HCT116 (cell line): ENCODE data around the gene CD93. TPM values are rescaled to one million over a fixed set of nuclear protein-coding genes. Genes with fewer than 3 reads are reported as not detected.

Source experiments
- ATAC-seq: fragments of 200-7000 bp; cut with Tn5 transposase; 2 replicates; pipeline ENCODE4 v1.9.1; 2020; ENCODE audit warnings: mild to moderate bottlenecking, moderate library complexity
- BruUV-seq: library from RNA; stranded (reverse); fragments of 400-500 nt; replicated peaks from 2 replicates; lab custom pipeline; 2021; lab: Mats Ljungman, UMichigan
- CTCF ChIA-PET: fragments of 300-600 bp; sonication (Branson Sonifier 250); formaldehyde crosslinking; loops from one replicate; lab custom pipeline; 2021; ENCODE audit warnings: antibody characterized with exemption; lab: Charles Lee
- POLR2A ChIA-PET: fragments of 300-600, 350-600 bp; sonication (Branson Sonifier 250); formaldehyde crosslinking; loops from one replicate; lab custom pipeline; 2021; ENCODE audit warnings: antibody characterized with exemption; lab: Charles Lee
- RAD21 ChIA-PET, 2 experiments: fragments of 300-600 bp; sonication (Branson Sonifier 250); formaldehyde crosslinking; loops; one replicate each; lab custom pipeline; 2023; ENCODE audit warnings: low total read pairs in 2 of 2; ENCODE audit not compliant: uncharacterized antibody in 2 of 2, unreplicated experiment in 2 of 2, low non-redundant PET in 1 of 2; lab: Charles Lee
- DNase-seq: peaks from one replicate; pipeline ENCODE4 v3.0.0-alpha.2; 2010; ENCODE audit warnings: low read depth, low spot score
- H2AFZ ChIP-seq: fragments of 200-600 bp; shearing (Covaris generic), sonication (generic); 2 replicates; pipeline ENCODE4 v1.6.1; 2017; ENCODE audit warnings: low read depth, mixed run types, mixed read lengths, antibody characterized with exemption, low read length; ENCODE audit not compliant: poor library complexity, severe bottlenecking
- H3K27ac ChIP-seq: 2 replicates; pipeline ENCODE4 v1.5.1; 2012; ENCODE audit warnings: low read depth, low read length
- H3K27me3 ChIP-seq: fragments of 200-600 bp; sonication (generic); 2 replicates; pipeline ENCODE4 v1.6.1; 2016; ENCODE audit warnings: mixed run types, low read length, mixed read lengths; ENCODE audit not compliant: insufficient read depth
- H3K36me3 ChIP-seq, 2 experiments: fragments of 200-500 bp in 1 of 2; fragments of 200-600 bp in 1 of 2; sonication (Bioruptor generic) in 1 of 2; sonication (generic) in 1 of 2; 2 replicates each; pipeline versions ENCODE4 v1.5.1 to v1.6.1; 2014 to 2016; ENCODE audit warnings: low read length in 2 of 2, inconsistent platforms in 1 of 2, mixed read lengths in 1 of 2, mixed run types in 1 of 2; ENCODE audit not compliant: insufficient read depth in 2 of 2, control insufficient read depth in 1 of 2
- H3K4me1 ChIP-seq, 2 experiments: fragments of 200-600 bp in 1 of 2; sonication (generic) in 1 of 2; 2 replicates each; pipeline versions ENCODE4 v1.5.1 to v1.6.1; 2012 to 2017; ENCODE audit warnings: low read length in 2 of 2, inconsistent platforms in 1 of 2, mild to moderate bottlenecking in 1 of 2, mixed read lengths in 1 of 2, mixed run types in 1 of 2, moderate library complexity in 1 of 2; ENCODE audit not compliant: insufficient read depth in 2 of 2, control insufficient read depth in 1 of 2
- H3K4me2 ChIP-seq: fragments of 200-600 bp; sonication (generic); 2 replicates; pipeline ENCODE4 v1.6.1; 2017; ENCODE audit warnings: mixed run types, low read length, mixed read lengths
- H3K4me3 ChIP-seq, 2 experiments: fragments of 200-600 bp in 1 of 2; sonication (generic) in 1 of 2; replicated peaks in 1 of 2; 2 replicates each; pipeline ENCODE4 v1.5.1; 2011 to 2016; ENCODE audit warnings: low read length in 2 of 2, control low read depth in 1 of 2, low read depth in 1 of 2, mild to moderate bottlenecking in 1 of 2, mixed read lengths in 1 of 2, mixed run types in 1 of 2
- H3K79me2 ChIP-seq: fragments of 200-600 bp; sonication (generic); 2 replicates; pipeline ENCODE4 v1.6.1; 2017; ENCODE audit warnings: mild to moderate bottlenecking, mixed run types, low read length, moderate library complexity, mixed read lengths; ENCODE audit not compliant: insufficient read depth
- H3K9ac ChIP-seq: fragments of 200-600 bp; sonication (generic); 2 replicates; pipeline ENCODE4 v1.6.1; 2016; ENCODE audit warnings: low read length, mixed read lengths
- H3K9me2 ChIP-seq: fragments of 200-600 bp; sonication (generic), shearing (Covaris generic); 2 replicates; pipeline ENCODE4 v1.6.1; 2017; ENCODE audit warnings: mixed run types, mild to moderate bottlenecking, moderate library complexity; ENCODE audit not compliant: insufficient read depth
- H3K9me3 ChIP-seq, 2 experiments: fragments of 200-500 bp in 1 of 2; fragments of 200-600 bp in 1 of 2; sonication (Bioruptor generic) in 1 of 2; sonication (generic) in 1 of 2; 2 replicates each; pipeline ENCODE4 v1.6.1; 2014 to 2017; ENCODE audit warnings: low read length in 2 of 2, mixed read lengths in 2 of 2, inconsistent platforms in 1 of 2, low read depth in 1 of 2, mild to moderate bottlenecking in 1 of 2, mixed run types in 1 of 2, moderate library complexity in 1 of 2; ENCODE audit not compliant: control insufficient read depth in 1 of 2, insufficient read depth in 1 of 2
- H4K20me1 ChIP-seq: fragments of 200-600 bp; sonication (generic), shearing (Covaris generic); 2 replicates; pipeline ENCODE4 v1.6.1; 2017; ENCODE audit warnings: mixed run types, mild to moderate bottlenecking, moderate library complexity; ENCODE audit not compliant: insufficient read depth
- CBX3 ChIP-seq: IDR thresholded peaks from 2 replicates; pipeline ENCODE4 v1.6.1; 2012; ENCODE audit warnings: low read depth
- CEBPB ChIP-seq: IDR thresholded peaks from 2 replicates; pipeline ENCODE4 v1.6.1; 2012; ENCODE audit warnings: low read depth
- EGR1 ChIP-seq: IDR thresholded peaks from 2 replicates; pipeline ENCODE4 v1.6.1; 2012; ENCODE audit warnings: low read depth
- ELF1 ChIP-seq: IDR thresholded peaks from 2 replicates; pipeline ENCODE4 v1.6.1; 2012; ENCODE audit warnings: low read depth, borderline replicate concordance
- EZH2 ChIP-seq: fragments of 200-600 bp; sonication (generic); IDR thresholded peaks from 2 replicates; pipeline ENCODE4 v1.6.1; 2017; ENCODE audit warnings: antibody characterized with exemption, mixed run types
- EZH2phosphoT487 ChIP-seq: fragments of 200-600 bp; IDR thresholded peaks from 2 replicates; pipeline ENCODE4 v1.6.1; 2018; ENCODE audit warnings: antibody characterized with exemption, borderline replicate concordance
- POLR2AphosphoS5 ChIP-seq: IDR thresholded peaks from 2 replicates; pipeline ENCODE4 v1.6.1; 2011; ENCODE audit warnings: mild to moderate bottlenecking, low read depth, low read length, moderate library complexity
- RAD21 ChIP-seq: IDR thresholded peaks from 2 replicates; pipeline ENCODE4 v1.6.1; 2012; ENCODE audit warnings: low read depth, mild to moderate bottlenecking
- SP1 ChIP-seq: IDR thresholded peaks from 2 replicates; pipeline ENCODE4 v1.6.1; 2012; ENCODE audit warnings: low read depth
- SRF ChIP-seq: IDR thresholded peaks from 2 replicates; pipeline ENCODE4 v1.6.1; 2012; ENCODE audit warnings: low read depth
- TCF7L2 ChIP-seq: IDR thresholded peaks from 2 replicates; pipeline ENCODE4 v1.7.0; 2011; ENCODE audit warnings: borderline replicate concordance, inconsistent platforms; ENCODE audit not compliant: insufficient read depth, insufficient read length; ENCODE audit errors: extremely low read depth
- YY1 ChIP-seq: IDR thresholded peaks from 2 replicates; pipeline ENCODE4 v1.6.1; 2011; ENCODE audit warnings: low read length, low read depth, moderate library complexity, mild to moderate bottlenecking; ENCODE audit not compliant: insufficient replicate concordance; ENCODE audit errors: extremely low read depth
- ZFX ChIP-seq: fragments of 450-650 bp; IDR thresholded peaks from 2 replicates; pipeline ENCODE4 v1.6.1; 2017
- ZNF274 ChIP-seq: fragments of 200-500 bp; sonication (Bioruptor generic); IDR thresholded peaks from 2 replicates; pipeline ENCODE4 v1.6.1; 2014; ENCODE audit warnings: mild to moderate bottlenecking, low read depth, low read length, inconsistent platforms
- intact Hi-C: fragments of 100-400 bp; cut with micrococcal nuclease; formaldehyde crosslinking; loops from 2 replicates; pipeline ENCODE4 v1.10.0; 2022
- total RNA-seq: library from RNA; stranded (reverse); gene quantifications from one replicate; pipeline ENCODE4 v1.2.1, GENCODE V29; 2021; ENCODE audit not compliant: unreplicated experiment
- TF ChIP-seq, protein P1 (sequence below), 3 experiments: fragments of 200-600 bp in 1 of 3; sonication (generic) in 1 of 3; IDR thresholded peaks in 2 of 3; conservative IDR thresholded peaks in 1 of 3; 2 replicates each; pipeline ENCODE4 v1.5.1; 2012 to 2017; ENCODE audit warnings: low read depth in 2 of 3, low read length in 2 of 3, antibody characterized with exemption in 1 of 3, borderline replicate concordance in 1 of 3, control low read depth in 1 of 3, mild to moderate bottlenecking in 1 of 3, mixed read lengths in 1 of 3, mixed run types in 1 of 3, moderate library complexity in 1 of 3; ENCODE audit not compliant: insufficient read depth in 1 of 3
- TF ChIP-seq, protein P2 (sequence below): IDR thresholded peaks from 2 replicates; pipeline ENCODE4 v1.6.1; 2012
- TF ChIP-seq, protein P3 (sequence below): IDR thresholded peaks from 2 replicates; pipeline ENCODE4 v1.6.1; 2011; ENCODE audit warnings: mild to moderate bottlenecking, low read length, moderate library complexity; ENCODE audit not compliant: insufficient replicate concordance; ENCODE audit errors: extremely low read depth

CD93 gene
- total RNA-seq, 1 experiment from 2014 or later = 0.07 TPM

DNA sequence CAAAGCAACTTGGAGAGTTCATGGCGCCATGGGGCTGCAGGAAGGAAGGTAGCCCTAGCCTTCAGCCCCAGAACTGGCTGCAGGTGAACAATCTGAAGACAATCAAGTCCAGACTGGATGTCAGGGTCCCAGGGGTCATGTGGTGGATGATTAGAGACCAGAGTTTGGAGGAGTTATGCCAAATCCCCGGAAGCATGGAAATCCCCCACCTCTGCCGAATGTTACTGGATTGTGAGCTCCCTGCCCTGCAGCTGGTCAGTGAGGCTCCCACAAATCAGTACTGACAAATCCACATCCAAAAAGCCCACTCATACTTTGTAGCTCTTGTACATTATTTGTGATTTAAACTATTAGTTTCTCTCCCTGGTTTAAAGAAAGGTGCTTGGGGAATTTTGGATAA lies 21.3 kb upstream of the CD93 start:
- ChIA-PET CTCF (no interaction called here), POLR2A (no interaction called here), RAD21 (no interaction called here)
- H4K20me1 ChIP-seq = no peaks in the 10 kb centered on the region
- no peak for ATAC-seq
- no peaks in the 10 kb centered on the region for H3K27me3 ChIP-seq
- no peaks in the 10 kb centered on the region for H3K9me2 ChIP-seq
- intact Hi-C loops = no loop called here
- H3K9me3 ChIP-seq = no peaks in the 10 kb centered on the region
- no peak overlapping the region for H3K4me3 ChIP-seq
- H3K4me2 ChIP-seq = no peak overlapping the region
- no peaks in the 10 kb centered on the region for H3K36me3 ChIP-seq
- H2AFZ ChIP-seq = no peak overlapping the region
- no peak for DNase-seq
- no peak overlapping the region for H3K9ac ChIP-seq
- H3K4me1 ChIP-seq = no peaks in the 10 kb centered on the region
- H3K79me2 ChIP-seq = no peaks in the 10 kb centered on the region
- no peak overlapping the region for H3K27ac ChIP-seq
- BruUV-seq = no TSS peak
- TF ChIP-seq EZH2 (no peak), YY1 (no peak), SRF (no peak), EGR1 (no peak), ZNF274 (no peak), POLR2AphosphoS5 (no peak), RAD21 (no peak), EZH2phosphoT487 (no peak), ZFX (no peak), CEBPB (no peak), TCF7L2 (no peak), CBX3 (no peak), SP1 (no peak), ELF1 (no peak)
- TF ChIP-seq, protein P1, sequence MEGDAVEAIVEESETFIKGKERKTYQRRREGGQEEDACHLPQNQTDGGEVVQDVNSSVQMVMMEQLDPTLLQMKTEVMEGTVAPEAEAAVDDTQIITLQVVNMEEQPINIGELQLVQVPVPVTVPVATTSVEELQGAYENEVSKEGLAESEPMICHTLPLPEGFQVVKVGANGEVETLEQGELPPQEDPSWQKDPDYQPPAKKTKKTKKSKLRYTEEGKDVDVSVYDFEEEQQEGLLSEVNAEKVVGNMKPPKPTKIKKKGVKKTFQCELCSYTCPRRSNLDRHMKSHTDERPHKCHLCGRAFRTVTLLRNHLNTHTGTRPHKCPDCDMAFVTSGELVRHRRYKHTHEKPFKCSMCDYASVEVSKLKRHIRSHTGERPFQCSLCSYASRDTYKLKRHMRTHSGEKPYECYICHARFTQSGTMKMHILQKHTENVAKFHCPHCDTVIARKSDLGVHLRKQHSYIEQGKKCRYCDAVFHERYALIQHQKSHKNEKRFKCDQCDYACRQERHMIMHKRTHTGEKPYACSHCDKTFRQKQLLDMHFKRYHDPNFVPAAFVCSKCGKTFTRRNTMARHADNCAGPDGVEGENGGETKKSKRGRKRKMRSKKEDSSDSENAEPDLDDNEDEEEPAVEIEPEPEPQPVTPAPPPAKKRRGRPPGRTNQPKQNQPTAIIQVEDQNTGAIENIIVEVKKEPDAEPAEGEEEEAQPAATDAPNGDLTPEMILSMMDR (IDR thresholded peaks at IDR 0.05 in 2 of 3, conservative IDR thresholded peaks at IDR 0.05 in 1 of 3; ENCODE audit: borderline replicate concordance in 1 of 3, insufficient read depth in 1 of 3, low read depth in 2 of 3, low read length in 2 of 3) = no peak
- TF ChIP-seq, protein P2, sequence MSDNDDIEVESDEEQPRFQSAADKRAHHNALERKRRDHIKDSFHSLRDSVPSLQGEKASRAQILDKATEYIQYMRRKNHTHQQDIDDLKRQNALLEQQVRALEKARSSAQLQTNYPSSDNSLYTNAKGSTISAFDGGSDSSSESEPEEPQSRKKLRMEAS = no peak
- TF ChIP-seq, protein P3, sequence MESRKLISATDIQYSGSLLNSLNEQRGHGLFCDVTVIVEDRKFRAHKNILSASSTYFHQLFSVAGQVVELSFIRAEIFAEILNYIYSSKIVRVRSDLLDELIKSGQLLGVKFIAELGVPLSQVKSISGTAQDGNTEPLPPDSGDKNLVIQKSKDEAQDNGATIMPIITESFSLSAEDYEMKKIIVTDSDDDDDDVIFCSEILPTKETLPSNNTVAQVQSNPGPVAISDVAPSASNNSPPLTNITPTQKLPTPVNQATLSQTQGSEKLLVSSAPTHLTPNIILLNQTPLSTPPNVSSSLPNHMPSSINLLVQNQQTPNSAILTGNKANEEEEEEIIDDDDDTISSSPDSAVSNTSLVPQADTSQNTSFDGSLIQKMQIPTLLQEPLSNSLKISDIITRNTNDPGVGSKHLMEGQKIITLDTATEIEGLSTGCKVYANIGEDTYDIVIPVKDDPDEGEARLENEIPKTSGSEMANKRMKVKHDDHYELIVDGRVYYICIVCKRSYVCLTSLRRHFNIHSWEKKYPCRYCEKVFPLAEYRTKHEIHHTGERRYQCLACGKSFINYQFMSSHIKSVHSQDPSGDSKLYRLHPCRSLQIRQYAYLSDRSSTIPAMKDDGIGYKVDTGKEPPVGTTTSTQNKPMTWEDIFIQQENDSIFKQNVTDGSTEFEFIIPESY = no peak
